Activated T-cell treated with anti-CD3 and anti-CD28 coated beads for 4 hours (primary cell): ENCODE data around the gene ETFB.

ENCODE experiments used
- DNase-seq: peaks from one replicate; pipeline ENCODE4 v3.0.0-alpha.2; 2020

Gene ETFB

DNA sequence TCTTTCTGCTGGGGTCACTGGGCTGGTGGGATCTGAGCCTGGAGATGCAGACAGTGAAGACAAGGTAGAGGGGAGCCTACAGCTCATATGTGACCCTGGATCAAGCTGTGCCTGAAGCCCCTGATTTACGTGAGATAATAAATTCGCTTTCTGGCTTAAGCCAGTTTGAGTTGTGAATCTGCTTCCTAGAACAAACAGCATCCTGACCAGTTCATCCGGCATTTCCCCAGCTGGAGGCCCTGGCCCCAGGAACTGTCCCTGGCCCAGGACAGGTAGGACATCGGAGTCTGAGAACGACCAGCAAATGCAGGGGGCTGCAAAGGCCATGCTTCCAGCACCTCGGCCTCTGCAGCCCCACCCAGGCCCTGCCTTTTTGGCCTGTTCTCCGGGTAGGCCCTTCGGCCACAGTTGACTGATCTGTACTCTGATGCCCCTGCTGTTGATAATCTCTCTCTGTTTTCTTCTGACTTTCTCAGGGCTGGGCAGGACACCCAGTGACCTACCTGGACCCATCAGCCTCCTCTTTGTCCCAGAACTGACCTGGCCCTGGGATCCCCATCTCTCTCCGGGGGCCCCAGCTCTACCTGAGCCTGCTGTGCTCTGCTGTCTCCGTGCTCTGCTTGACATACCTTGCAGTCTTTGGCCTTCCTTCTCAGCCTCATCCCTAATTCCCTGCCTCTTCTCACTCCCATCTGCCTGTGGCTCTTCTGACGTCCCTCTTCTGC lies 14.8 kb downstream of the ETFB start:
- DNase-seq, result no peak

DNA sequence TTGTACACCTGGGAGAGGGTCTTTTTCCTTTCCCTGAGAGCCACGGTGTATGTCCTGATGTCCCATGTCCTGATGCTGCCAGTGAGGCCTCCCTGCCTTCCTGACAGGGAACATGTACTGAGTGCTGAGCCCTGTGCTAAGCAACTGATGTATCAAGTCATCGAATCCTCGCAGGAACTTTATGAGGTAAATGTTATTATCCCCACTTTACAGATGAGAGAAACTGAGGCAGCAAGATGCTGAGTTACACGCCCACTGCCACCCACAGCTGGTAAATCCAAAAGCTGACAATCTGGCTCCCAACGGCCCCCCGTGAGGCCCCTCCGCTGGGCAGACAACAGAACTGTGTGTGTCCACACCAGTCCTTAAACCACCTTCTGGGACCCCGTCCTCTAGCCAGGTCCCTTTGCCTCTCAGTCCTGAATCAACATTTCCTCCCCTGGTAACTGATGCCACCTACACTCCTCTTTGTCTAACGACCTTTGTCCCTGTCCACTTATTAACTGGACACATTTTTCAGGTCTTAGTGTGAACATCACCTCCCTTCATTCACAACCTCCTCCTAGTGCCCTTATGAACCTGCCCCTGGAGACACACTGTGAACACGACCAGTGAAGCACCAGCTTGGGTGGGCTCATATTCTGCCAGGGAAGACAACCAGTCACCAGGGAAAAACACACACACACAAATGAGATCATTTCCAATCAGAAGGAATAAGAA lies 18.8 kb downstream of the ETFB start:
- no peak for DNase-seq

DNA sequence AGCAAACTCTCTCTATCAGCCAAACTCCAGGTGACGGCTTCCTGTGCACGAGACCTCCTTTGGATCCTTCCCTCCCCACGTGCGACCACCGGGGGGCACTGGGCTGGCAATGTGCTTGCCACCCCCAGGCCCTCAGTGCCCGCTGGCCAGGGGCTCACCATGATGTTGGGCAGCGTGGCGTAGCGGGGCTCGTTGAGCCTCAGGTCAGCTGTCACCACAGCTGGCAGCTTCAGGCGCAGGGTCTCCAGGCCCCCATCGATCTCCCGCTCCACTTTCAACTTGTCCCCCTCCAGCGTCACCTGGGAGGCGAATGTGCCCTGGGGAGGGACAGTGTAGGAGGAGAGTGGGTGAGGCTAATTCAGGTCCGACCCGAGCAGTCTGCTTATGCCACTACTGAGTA lies 19.4 kb downstream of the ETFB start:
- no peak for DNase-seq

DNA sequence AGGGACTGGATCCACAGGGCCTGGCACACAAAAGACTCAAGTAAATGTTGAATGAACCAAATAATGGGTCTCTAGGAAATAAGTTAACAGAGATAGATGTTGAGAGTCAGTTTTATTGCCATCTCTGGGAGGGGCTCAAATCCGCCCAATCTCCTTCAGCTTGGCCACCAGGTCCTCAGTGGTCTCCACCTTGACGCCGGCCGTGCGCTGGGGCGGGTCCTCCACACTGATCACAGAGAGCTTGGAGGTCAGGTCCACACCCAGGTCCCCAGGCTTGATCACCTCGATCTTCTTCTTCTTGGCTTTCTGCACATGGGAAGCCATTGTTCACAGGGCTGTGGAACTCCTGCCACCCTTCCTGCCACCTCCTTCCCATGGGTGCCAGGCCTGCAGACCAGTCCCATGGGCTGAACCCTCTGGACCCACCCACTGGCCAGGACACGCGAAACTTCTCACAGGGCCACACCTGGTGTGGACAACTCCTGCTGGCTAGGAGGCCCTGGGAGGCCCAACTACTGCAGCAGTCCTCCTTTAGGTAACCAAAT lies 21.0 kb downstream of the ETFB start:
- DNase-seq, result no peak

DNA sequence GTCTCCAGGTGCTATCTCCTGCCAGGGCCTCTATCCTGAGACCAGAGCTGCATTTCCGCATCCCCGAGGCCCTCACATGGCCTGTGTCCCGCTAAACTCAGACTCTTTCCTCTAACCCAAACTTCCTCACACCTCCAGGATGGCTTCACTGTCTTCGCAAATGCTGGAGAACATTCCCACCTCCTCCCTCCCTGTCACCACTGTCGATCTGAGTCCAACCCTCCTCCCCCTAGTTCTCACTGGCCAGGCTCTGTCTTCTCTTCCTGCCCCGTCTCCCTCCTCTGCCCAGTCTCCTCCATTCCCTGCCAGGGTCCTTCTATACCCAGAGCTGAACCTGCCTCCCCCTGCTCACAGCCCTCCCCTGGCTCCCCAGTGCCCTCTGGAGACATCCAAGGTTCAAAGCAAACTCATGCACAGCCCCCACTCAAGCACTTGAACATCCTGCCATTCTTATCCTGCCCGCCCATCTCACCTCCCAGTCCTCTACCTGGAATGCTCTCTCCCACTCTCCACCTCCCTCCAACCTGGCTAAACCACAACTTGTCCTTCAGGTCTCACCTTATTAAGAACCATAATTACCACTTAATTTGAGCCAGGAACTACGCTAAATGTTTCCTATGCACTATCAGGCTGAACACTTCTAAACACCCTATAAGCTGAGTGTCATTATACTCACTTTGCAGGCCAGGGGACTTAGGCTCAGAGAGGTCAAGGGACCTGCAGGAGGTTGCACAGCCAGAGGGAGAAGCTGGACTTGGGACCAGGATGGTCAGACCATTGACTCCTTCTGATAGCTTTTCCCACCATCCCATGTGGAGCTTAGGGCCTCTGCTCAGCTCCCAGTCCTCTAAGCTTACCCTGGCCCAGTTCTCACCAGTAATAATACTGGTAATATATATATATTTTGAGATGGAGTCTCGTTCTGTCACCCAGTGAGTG lies 23.3 kb downstream of the ETFB start:
- DNase-seq, result no peak

DNA sequence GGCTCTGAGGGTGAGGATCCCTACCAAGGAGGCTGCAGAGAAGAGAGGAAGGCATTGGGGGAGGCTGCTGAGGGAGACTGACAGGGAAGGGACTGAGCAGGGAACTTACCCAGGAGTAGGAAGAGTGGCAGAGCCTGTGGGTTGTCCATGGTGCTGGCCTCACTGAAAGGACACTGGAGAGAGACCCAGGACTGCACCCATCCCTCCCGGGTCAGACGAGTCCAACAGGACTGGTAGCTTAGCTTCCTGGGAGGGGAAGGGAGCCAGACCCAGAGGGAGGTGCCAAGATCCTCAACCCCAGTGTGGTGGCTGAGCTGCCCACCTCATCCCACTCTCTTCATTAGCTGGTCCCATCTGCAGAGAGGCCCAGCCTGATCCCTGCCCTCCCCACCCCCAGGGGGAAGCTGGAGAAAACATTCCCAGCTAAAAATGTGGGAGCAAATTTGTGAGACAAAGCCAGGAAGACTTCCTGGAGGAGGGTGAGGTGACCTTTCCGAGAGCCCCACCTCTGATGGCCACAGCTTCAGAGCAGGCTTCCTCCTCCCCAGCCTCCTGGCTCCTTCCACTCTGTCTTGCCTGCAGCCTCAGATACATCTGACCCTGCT lies 24.1 kb downstream of the ETFB start, which contains the start of gene VSIG10L:
Gene VSIG10L, minus strand, starts transcription at position 164 of the 605 bp plus-strand sequence. Its CDS starts 15 bp downstream, at position 149.
- DNase-seq, result no peak

DNA sequence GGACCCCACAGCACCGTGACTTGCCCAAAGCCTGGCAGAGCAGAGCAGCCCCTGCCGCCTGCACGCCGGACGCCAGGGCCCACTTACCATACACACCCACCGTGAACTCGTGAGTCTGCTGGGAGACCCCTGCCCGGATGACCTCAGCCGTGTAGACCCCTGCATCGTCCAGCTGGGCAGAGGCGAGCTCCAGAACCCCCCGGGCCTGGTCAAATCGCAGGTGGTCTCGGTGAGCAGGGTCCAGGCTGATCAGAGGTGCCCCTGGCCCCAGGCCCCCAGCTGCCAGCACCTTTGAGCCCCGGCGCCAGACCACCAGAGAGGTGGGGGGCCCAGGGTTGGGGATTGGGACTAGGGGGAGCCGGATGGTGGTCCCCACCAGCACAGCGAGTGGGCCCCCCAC lies 25.1 kb downstream of the ETFB start:
- DNase-seq, result no peak

DNA sequence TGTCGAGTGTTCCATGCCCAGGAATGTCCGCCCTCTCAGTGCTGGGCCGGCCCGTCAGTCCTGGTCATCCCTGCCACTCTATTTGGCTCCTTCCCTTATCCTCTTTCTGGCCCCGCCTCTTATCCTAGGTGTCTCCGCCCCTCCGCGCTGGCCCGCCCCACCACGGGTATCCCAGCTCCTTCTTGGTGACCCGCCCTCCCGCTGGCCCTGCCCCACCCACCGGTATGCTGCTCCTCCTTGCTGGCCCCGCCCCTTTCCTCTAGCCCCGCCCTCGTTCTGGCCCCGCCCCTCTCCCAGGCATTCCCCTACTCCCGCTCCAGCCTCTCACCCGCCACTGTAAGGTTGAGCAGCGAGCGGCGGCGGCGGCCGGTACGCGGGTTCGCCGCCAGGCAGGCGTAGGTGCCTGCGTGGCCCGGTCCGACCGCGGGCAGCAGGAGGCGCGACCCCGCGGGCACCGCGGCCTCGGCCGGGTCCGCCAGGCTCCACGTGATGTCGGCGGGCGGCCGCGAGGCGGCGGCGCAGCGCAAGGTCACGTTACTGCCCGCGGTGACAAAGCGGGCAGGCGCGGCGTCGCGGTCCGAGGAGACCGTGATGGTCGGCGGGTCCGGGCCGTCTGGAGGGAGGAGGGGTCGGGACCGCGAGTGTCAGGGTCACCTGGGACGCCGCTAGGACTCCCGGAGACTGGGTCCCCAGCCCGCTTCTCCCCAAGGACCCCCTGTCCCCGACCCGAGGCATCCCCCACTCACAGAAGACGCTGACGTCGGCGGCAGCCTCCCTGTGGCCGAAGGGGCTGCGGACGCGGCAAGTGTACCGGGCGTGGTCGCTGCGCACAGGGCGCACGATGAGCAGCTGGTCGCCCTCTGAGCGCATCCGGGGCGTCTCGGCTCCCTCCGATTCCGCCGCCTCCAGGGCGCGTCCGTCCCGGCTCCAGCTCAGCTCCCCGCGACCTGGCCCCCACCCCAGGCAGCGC lies 26.2 kb downstream of the ETFB start:
- DNase-seq, result peak; percentile 91

DNA sequence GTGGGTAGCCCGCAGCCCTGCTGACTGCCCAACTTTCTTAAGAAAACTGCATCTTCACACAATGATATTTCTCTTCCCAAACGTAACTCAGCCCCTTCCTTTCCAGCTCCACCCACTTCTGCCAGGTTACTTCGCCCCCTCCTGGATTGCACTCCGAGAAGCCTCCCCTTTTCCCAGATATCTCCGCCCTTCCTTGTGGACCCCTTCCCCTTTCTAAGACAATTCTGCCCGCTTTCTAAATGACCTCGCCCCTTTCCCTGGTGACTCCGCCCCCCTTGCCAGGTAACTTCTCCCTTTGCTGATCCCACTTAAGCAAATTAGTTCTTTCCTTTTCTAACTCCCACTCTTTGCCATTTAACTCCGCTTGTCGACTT lies 26.9 kb downstream of the ETFB start:
- no peak for DNase-seq

DNA sequence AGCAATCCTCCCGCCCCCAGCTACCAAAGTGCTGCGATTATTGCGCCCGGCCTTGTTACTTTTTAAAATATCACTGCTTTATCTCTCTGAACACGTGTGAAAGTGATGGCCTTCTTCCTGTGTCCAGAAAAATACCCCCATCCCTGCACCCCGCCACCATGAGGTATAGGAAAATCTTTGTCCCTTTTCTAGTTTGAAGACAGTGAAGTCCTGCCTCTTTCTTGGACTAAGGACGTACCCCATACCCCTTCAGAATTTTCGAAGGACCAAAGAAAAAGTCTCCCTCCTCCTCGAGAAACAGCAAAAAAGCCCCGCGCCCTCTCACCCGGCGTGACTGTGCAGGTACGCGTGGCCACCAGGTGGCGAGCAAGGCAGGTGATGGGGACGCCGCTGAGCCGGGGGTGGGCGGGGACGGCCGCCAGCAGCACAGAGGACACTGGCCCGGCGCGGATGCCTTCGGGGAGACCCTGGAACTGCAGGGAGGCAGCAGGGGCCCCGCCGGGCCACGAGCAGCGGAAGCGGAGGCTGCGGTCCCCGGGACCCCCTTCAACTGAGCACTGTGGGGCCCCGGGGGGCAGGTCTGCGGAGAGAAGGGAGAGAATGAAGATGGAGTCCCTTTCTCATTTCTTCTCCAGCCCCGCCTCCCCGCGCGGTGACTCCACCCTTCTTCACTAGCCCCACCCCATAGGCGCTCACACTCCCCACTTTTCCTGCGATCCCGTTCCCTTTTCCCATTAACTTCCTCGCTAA lies 27.4 kb downstream of the ETFB start:
- DNase-seq, result peak; percentile 82

DNA sequence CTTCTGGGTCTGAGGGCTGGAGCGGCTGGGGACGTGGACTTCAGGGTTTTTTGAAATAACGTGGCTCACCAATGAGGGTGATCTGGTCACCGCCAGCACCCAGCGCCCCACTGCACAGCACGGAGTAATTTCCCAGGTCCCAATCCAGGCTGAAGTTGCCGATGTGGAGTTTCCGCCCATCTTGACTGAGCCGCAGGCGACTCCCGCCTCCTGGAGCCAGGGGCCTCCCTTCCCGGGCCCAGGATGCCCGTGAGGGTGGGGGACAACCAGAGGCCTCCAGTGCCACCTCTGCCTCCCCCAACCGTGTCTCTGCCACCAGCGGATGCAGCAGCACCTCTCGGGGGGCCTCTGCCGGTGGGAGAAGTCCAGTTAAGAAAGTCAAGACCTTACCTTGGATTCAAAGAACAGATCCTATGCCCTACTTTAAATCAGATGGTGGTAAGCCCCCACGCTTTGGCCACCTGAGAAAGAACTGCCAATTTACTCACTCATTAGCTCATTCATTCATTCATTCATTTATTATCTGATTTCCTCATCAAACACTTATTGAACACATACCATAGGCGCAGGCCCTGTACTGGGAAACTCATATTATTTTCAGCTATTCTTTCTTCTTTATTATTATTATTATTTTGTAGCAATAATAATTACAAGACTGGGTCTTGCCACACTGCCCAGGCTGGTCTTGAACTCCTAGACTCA lies 28.2 kb downstream of the ETFB start:
- no peak for DNase-seq

DNA sequence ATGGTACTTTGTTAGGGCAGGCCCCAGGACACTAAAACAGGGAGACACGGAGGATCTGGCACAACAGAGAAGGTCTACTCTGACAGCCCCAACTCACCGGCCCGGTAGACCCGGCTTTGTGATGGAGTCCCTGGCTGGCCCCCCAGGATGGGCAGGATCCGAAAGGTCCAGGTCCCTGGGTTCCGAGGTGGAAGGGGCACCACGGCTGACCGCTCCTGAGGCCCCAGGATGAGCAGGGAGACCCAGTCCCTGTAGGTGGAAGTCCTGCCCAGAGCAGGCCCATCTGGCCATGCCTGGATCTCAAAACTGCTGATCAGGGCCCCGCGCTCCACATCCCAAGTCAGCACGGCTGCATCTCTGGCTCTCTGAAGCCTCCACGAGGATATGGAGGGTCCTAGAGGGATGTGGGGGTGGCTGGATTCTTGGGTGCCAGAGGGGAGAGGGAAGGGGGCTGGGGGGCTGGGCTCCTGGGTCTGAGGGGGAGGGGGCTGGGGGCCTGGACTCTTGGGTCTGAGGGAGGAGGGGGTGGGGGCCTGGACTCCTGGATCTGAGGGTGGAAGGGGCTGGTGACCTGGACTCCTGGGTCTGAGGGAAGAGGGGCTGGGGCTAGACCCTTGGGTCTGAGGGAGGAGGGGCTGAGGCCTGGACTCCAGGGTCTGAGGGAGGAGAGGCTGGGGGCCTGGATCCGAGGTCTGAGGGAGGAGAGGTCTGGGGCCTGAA lies 28.9 kb downstream of the ETFB start:
- no peak for DNase-seq

DNA sequence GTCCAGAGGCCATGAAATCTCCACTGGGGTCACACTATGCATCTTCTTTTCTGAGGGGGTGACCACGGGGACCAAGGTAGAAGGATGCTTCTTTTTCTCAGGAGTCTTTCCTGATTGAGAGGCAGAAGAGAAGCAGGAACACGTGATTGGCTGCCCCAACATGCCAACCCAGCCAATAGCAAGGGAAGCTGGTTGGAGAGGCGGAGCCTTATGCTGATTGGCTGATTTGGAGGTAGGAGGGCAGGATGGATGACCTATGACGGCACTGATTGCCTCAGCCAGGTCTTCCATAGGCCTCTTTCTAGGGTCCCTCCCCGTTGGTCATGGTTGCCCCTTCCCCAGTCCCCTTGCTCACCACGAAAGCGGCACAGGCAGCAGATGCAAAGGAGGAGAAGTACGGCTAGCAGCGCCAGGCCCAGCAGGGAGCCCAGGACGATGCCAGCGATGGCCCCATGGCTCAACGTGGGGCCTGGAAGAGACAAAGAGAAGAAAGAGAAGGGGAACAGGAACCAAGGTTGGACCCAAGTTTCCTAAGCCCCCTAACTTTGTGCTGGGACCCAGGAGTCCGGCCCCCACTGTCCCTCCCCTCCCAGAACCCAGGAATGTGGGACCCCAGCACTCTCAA lies 32.2 kb downstream of the ETFB start:
- DNase-seq, result no peak

DNA sequence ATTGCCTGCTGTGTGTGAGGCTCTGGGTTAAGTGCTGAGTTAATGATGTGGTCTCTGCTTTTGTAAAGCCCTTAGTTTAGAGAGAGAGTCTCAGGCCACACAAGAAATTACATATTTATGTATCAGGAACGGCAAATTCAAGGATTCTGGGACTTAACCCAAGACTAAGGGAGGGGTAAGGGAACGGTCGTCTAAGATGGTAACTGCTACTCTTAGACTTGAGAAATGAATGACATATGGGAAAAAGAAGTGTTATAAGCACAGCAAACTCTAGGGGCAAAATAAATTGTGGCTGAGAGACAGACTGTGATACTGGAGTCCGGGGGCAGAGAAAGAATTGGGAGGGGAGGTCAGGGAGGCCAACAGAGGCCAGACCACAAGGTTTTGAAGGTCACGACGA lies 34.5 kb downstream of the ETFB start:
- no peak for DNase-seq

DNA sequence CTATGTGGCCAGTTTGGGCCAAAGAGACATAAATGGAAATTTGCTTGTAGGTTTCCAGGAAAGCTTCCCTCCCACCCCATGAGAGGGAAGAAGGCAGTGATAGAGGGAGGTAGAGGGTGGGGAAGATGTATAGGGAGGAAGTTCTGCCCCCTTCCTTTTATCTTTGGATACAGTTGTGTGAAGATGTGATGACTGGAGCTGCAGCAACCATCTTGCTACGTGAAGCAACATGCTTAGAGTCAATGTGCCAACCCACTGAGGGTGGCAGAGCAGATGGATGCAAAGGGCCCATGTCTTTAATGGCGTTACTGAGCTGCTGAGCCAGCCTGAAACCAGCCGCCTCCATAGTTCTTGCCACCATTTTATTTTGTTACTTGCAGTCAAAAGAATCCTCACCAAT lies 35.0 kb downstream of the ETFB start:
- no peak for DNase-seq

DNA sequence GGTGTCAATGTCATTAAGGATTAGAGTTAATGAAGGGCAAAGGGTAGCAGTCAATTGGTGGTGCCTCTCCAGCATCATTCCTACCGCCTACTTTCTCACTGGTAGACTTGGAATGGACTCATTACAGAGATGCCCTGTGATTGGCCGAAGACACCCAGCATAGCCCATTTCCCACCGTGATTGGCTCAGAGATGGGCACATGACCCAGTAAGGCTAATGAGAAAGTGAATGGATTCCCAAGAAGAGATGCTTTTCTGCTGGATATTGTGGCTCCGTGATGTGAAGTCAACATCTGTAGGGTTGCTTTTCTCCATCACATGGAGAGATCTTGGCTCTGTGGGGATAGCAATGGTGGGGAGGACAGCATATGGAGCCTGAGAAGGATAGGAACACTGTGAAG lies 35.8 kb downstream of the ETFB start:
- no peak for DNase-seq

DNA sequence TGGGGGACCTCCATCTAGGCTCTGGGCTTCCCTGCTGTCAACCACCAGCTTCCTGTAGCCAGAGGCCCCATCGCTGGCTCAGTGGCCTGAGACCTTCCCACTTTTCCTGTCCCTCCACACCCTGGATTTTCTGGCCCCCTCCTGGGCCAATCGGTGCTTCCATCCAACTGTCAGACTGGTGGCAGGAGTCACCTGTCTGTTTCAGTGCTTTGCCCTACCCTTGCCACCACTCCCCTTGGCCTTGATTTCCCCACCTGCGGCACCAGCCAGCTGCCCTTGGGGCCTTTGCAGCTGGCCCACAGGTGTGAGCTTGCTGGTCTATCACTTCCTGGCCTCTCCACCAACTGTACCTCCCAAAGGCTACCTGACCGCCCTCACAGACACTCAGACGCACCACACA lies 36.8 kb downstream of the ETFB start:
- no peak for DNase-seq

DNA sequence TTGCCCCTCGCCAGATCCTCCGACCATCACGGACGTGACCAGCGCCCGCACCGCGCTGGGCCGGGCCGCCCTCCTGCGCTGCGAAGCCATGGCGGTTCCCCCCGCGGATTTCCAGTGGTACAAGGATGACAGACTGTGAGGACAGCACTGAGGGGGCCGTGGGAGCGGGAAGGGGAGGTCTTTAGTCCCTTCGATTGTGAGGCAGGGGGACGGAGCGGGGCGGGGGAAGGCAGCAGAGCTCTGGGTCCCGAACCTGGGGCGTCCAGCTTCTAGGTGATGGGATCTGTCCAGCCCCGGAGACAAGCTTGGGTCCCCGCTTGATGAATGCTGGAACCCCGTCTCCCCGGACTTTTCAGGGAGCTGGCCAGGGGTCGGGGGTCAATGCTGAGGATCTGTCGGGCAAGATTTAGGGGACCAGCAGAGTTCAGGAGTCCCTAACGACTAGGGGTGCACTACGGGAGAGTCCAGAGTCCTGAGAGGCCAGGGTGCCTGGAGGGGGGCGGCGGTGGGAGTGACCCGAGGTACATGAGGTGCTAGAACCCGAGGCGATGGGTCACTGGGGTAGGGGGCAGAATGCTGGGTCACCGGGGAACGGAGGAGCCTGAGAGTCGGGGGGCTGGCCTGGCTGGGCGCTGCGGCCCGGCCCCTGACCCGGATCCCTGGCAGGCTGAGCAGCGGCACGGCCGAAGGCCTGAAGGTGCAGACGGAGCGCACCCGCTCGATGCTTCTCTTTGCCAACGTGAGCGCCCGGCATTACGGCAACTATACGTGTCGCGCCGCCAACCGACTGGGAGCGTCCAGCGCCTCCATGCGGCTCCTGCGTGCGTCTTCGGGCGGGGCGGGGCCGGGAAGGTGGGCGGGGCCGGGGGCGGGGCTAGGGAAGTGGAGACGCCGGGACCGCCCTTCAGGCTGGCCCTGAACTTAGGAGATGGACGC lies 38.9 kb downstream of the ETFB start:
- peak; percentile 20 for DNase-seq
